GM19328 (cell line): ENCODE data around the gene C6orf52.
"Not testable (repeated sequence)": the region's sequence is repeated elsewhere in the genome, so short reads cannot be mapped to it uniquely, and the experiment has no call there.

ENCODE experiments used
- ATAC-seq: cut with Tn5 transposase; IDR thresholded peaks from one replicate; pipeline ENCODE4 v1.9.1; 2021; ENCODE audit warnings: mild to moderate bottlenecking, moderate library complexity; ENCODE audit not compliant: unreplicated experiment

C6orf52 gene

DNA sequence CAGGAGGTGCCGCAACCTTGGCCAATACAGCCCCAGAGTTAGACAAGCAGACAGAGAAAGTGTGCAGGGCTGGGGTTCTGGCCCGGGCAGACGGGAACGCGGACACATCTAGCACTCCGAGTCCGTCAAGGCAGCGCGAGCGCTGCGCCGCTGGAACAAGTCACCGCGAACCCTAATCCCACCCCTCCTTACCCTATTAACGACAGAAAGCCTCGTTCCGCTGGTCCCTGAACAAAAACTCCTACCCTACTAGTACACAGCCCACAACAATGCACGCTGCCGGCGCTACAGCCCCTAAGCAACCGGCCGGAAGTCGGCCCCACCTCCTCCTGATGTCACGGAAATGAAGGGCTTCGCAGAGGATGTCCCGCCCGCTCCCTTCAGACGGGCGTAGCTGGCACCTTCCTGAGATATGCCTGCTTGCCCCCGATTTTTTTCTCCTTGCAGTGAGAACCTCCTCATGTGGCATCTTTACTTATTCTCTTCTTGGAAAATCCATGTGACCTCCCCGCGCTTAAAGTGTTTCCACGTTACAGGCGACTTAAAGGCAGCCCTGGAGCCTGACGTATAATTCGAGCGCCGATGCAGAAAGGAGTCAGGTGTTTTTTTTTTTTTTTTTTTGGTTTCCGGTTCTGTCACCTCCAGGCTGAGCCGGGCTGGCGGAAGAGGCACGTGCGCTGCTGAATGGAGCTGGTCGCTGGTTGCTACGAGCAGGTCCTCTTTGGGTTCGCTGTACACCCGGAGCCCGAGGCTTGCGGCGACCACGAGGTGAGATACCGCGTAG, at the start of gene C6orf52, which contains the start of gene PAK1IP1:
Gene C6orf52, minus strand, starts transcription at position 315 of the 784 bp plus-strand sequence. CDS start 7,066 bp downstream, outside the sequence.
Gene PAK1IP1, plus strand, starts transcription at position 671 of the 784 bp plus-strand sequence. Its CDS starts 14 bp downstream, at position 685.
- peak; percentile 99 for ATAC-seq

- no peak for ATAC-seq
Measured at GRCh38 chr6:10743515-10743914, 49.1 kb upstream of the C6orf52 start.

DNA sequence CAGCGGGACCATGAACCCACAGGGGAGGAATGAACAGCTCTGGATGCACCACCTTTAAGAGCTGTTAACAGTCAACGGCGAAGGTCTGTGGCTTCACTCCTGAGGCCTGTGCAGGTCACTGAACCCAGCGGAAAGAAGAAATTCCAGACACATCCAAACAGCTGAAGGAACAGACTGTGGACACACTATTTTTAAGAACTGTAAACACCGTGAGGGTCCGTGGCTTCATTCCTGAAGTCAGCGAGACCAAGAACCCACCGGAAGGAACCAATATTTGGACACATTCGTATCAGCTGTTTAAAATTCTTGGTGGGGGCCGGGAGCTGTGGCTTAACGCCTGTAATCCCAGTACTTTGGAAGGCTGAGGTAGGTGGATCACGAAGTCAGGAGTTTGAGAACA, 47.8 kb upstream of the C6orf52 start:
- no peak for ATAC-seq

DNA sequence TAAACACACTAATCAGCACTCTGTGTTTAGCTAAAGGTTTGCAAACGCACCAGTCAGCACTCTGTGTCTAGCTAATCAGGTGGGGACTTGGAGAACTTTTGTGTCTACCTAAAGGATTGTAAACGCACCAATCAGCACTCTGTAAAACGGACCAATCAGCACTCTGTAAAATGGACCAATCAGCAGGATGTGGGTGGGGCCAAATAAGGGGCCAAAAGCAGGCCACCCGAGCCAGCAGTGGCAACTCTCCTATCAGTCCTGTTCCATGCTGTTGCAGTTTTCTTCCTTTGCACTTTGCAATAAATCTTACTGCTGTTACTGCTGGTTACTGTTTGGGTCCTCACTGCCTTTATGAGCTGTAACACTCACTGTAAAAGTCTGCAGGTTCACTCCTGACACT, 47.2 kb upstream of the C6orf52 start:
- ATAC-seq: not testable (repeated sequence)

- ATAC-seq: no peak
Measured at GRCh38 chr6:10740061-10740460, 45.6 kb upstream of the C6orf52 start.

DNA sequence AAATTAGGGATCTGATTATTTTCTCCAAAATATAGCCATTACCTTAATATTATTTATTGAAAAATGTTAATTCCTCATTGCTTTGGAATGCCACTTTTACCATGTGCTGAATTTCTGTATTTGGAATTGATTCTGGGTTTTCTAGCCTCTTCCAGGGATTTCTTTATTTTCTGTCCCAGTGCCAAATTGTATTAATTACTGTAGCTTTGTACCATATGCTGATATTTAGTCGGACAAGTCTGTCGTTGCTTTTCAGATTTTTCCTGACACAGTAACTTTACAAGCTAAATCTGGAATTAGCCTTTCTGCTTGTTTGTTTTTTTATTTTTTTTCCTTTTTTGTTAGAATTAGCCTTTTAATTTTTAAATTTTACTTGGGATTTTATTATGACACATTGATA, 42.3 kb upstream of the C6orf52 start:
- ATAC-seq: no peak

DNA sequence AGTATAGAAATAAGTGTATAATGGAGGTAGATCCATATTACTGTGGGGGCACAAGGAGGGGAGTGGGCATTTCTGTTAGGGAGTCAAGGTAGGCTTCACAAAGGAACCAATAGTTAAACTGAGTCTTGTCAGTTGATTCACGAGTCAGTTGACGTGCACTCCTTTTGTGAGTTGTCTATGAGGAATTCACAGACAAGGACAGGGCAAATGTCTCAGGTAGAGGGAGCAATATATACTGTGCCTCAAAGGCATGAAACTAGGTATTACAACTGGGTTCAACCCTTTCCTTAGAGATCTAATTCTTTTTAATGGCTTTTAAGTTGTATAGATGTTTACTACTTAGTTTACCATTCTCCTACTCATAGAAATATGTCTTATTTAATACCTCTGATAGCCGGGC, 39.4 kb upstream of the C6orf52 start:
- ATAC-seq: no peak

DNA sequence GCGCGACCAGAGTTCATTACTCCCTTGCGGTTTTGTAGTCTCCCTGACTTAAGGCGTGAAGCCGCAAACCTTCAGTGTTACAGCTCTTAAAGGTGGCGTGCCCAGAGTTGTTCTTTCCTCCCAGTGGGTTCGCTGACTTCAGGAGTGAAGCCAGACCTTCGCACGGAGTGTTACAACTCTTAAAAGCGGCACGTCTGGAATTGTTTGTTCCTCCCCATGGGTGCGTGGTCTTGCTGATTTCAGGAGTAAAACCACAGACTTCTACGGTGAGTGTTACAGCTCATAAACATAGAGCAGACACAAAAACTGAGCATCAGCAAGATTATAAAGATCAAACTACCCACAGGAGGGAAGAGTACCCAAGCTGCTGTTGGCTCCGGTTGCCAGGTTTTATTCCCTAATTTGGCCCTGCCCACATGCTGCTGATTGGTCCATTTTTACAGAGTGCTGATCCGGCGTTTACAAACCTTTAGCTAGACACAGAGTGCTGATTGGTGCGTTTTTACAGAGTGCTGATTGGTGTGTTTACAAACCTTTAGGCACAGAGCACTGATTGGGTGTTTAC, 38.8 kb upstream of the C6orf52 start:
- no peak for ATAC-seq

DNA sequence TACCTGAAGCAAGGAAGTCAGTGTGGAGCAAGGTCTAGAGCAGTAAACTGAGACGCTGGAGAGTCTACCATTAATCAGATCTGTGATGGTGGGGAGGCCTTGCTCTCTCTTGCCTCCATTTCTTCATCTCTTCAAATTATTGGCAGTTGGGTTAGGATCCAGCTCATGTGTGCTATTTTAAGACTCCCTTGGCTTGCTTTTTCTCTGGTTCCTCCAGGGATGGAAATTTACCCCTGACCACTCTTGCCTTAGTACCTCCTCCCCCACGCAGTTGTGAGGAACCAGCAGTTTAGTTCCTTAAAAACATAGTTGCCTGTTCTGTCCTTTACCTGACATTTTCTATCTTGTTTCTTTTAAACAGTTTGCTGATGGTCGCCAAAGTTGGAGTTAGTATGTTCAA, 35.8 kb upstream of the C6orf52 start:
- ATAC-seq: no peak

DNA sequence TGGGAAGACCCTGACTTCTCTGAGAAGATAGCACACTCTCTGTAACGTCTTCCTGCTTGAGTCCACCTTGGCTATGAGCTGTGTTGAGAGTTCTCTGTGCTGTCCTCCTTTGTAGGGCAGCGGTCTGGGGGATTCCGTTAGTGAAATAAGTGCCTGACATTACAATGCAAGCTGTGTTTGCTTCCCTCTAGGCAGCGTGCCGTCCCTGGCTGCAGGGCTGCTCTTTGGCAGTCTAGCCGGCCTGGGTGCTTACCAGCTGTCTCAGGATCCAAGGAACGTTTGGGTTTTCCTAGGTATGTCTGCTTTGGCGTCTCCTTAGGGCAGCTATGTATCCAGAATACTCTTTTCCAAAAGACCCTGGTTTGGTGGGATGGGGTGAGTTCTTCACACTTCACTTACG, 31.3 kb upstream of the C6orf52 start:
- no peak for ATAC-seq

DNA sequence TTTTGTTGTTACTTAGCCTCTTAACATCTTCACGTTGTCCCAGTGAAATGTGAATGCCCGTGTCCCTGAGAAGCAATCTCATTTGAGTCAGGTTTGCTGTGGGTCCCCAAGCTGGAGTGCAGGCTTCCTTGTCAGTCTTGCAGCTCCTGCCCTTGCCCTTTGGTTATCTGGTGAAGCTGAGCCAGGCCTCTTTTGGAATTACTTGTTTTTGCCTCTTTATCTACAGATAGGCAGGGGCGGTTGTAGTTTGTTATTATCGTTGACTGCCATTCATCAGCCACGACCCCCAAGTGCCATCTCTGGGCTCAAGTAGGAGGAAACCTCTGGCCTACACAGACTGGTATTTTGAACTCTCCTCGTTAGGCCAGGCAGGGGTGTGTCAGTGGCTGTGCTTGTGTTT, 30.6 kb upstream of the C6orf52 start:
- ATAC-seq: no peak

GRCh38 chr6:10723567-10723881, 29.1 kb upstream of the C6orf52 start:
- no peak for ATAC-seq

- ATAC-seq: peak; percentile 98
Measured at GRCh38 chr6:10722820-10723566, 28.6 kb upstream of the C6orf52 start, which contains the start of gene TMEM14C. Gene TMEM14C, plus strand, starts transcription at chr6:10723070. Its CDS starts 1,544 bp downstream, at chr6:10724614.

GRCh38 chr6:10722570-10722819, 28.1 kb upstream of the C6orf52 start:
- ATAC-seq: no peak

- no peak for ATAC-seq
Measured at GRCh38 chr6:10721850-10722569, 27.6 kb upstream of the C6orf52 start.

DNA sequence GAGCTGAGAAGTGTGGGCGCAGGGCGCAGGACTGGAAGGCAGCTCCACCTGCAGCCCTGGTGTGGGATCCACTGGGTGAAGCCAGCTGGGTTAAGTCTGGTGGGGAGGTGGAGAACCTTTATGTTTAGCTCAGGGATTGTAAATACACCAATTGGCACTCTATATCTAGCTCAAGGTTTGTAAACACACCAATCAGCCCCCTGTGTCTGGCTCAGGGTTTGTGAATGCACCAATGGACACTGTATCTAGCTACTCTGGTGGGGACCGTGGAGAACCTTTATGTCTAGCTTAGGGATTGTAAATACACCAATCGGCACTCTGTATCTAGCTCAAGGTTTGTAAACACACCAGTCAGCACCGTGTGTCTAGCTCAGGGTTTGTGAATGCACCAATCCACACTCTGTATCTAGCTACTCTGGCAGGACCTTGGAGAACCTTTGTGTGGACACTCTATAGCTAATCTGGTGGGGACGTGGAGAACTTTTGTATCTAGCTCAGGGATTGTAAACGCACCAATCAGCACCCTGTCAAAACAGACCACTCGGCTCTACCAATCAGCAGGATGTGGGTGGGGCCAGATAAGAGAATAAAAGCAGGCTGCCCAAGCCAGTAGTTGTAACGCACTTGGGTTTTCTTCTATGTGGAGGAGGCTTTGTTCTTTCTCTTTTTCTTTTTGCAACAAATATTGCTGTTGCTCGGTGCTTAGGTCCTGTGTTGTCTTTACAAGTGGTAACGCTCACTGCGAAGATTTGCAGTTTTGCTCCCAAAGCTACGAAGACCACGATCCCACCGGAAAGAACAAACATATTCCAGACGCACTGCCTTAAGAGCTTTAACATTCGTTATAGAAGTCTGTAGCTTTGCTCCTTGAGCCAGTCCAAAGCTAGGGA, 26.8 kb upstream of the C6orf52 start:
- ATAC-seq: not testable (repeated sequence)

- no peak for ATAC-seq
Measured at GRCh38 chr6:10720265-10720959, 26.0 kb upstream of the C6orf52 start.

DNA sequence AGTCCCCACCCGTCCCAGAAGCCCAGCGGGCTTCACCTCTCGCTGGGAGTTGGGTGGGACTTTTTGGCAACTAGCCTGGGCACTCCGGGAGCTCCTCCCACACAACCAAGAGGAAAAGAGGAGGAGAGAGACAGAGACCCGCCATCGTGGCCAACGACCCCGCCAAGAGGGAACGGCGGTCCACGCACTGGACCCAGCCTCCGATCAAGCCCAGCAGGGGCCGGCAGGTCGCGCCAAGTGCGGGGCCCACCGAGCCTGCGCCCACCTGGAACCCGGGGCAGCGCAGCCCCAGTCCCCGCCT, 25.5 kb upstream of the C6orf52 start:
- ATAC-seq: no peak

GRCh38 chr6:10719296-10719963, 25.0 kb upstream of the C6orf52 start:
- no peak for ATAC-seq

DNA sequence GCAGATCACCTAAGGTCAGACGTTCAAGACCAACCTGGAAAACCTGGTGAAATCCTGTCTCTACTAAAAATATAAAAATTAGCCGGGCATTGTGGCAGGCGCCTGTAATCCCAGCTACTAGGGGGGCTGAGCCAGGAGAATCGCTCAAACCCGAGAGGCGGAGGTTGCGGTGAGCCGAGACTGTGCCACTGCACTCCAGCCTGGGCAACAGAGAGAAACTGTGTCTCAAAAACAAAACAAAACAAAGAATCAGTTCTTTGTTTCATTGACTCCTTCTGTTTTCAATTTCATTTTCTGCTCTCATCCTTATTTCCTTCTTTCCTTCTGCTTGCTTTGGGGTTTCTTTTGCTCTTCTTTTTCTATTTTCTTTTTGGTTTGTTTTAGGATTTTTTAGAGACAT, 19.5 kb upstream of the C6orf52 start:
- ATAC-seq: no peak
